TTC549 (cell line): ENCODE measurements around the gene COX7A1.

ENCODE experiments used
- FAIRE-seq: peaks from 2 replicates; lab custom pipeline; 2012; peaks lifted over from hg19 to GRCh38; lab: Jason Lieb, UNC

Gene COX7A1

DNA sequence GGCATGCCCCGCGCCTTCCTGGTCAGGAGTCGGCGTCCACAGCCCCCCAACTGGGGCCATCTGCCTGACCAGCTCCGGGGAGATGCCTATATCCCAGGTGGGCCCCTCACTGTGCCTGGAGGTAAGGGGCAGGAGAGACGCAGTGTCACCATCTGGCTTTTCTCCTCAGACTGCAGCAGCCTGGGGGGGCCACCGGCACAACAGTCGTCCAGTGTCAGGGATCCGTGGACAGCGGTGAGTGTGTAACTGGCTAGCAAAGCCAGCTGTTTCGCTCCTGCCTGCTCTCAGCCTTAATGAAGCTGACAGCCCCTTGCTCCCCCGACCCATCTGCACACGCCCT lies 41.1 kb downstream of the COX7A1 start:
- FAIRE-seq, result no peak

DNA sequence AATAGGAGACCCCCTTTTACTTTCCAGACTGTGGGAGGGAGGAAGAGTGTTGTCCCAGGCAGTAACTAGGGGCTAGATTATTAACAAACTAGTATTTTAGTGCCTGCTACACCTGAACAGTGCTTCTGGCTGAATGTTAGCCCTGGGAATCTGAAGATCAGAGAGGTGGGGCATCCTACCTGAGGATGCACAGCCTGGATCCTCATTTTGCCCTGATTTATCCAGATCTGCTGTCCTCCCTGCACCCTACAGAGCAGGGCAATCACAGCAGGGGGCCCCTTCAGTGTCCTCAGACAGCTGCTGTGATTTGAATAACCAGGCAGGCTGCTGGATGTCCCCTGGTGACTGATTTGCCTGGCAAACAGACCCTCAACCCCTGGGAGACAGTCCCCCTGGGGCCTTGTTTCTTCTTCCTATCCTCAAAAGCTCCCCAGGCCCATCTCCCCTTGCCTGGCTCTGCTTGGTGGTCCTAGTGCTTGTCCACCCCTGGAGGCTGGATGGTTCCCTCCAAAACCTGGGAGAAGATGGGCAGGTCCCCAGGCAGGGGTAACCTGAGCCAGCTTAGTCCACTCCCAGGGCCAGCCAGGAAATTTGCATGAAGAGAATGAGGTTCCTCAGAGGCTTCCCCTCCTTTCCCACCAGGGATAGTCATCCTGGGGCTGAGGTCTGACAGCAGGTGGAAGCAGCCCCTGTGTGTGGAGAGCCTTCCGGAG lies 41.6 kb downstream of the COX7A1 start, which contains the start of gene OVOL3:
OVOL3 (plus strand) TSS at position 657 of the 713 bp plus-strand sequence. CDS start 60 bp downstream, outside the sequence.
- FAIRE-seq, result no peak

DNA sequence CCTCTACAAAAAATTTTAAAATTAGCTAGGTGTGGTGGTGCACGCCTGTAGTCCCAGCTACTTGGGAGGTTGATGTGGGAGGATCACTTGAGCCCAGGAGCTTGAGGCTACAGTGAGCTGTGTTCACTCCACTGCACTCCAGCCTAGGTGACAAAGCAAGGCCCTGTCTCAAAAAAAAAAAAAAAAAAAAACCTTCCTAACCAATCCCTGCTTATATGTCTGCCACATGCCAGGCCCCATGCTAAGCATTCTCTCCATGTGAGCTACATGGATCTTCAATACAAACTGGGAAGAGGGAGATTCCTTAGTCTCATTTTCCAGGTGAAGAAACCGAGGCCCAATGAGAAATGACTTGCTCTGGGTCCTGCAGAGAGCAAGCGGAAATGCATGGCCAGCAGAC lies 43.6 kb downstream of the COX7A1 start:
- no peak for FAIRE-seq

DNA sequence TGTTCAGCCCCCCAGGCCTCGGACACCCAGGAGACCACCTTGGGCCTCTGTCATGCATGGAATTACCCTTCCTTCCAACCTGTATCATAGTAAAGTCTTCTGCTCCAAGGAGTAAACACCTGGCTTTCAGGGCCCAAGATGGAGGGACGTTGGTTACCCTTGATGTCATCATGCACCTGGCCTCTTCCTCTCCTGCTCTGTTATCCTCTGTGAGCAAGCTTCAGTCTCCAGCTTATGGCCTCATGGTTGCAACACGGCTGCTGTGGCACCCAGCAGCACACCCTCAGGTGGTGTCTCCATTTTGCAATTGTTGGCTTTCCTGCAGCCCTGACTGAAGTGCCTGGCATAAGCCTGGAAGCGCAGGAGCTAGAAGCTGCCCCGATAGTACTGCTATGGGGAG lies 45.3 kb downstream of the COX7A1 start:
- no peak for FAIRE-seq

DNA sequence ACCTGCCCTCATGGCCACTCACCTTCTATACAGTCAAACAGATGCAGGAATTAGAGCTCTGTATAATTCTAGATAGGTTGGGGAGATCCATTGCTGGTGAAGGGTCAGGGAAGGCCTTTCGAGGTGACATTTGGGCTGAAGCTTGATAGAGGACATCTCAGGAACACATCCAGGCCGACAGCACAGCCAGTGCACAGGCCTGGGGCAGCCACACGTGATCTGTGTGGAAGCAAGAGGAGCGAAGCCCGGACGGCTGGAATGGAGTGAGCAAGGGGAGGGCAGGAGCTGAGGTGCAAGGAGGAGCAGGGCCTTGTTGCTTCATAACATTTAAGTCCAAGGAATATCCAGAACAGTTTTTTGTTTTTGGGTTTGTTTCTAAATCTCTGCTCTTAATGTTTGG lies 45.8 kb downstream of the COX7A1 start:
- FAIRE-seq, result no peak

DNA sequence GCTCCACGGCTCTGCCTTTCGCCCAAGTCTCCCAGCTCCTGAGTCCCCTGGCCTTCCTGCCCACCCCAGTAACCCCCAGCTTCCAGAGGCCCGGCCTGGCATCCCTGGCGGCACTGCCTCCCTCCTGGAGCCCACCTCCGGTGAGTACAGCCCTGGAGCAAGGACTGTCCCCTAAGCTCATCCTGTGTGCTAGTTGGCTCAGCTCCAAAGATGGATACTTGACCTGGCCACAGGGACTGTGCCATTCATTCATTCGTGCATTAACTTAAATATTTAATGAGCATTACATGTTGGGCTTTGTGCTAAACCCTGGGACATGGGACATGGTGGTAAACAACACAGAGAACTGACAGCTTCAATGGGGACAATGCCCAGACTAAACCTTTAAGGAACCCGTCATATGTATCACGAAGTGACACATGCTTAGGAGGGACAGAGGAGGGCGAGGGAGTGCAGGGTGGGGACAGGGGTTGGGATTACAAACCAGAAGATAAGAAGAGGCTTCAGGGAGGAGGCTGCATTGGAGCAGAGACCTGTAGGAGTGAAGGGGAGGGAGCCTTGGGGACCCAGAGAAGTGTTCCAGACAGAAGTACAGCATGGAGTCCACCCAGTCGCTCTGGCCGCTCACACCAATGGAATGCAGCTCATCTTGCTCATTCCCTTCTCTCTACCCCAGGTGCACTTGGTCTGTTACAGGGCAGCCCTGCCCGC lies 48.2 kb downstream of the COX7A1 start:
- FAIRE-seq, result no peak

DNA sequence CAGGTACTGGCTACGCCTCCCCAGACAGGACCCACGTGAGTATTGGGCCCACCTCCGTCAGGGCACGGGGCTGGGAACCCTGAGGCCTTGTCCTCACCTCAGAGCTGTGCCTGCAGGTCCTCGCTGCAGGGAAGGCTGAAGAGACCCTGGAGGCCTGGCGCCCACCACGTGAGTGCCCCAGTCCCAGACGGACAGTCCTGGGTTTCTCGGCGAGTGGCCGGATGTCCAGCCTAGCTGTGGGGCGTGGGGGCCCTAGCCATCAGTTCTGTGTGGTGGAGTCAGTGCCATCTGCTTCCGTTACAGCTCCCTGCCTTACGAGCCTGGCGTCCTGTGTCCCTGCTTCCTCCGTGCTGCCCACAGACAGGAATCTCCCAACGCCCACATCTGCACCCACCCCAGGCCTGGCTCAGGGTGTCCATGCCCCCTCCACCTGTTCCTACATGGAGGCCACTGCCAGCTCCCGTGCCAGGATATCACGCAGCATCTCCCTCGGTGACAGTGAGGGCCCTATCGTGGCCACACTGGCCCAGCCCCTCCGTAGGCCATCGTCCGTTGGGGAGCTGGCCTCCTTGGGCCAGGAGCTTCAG lies 49.1 kb downstream of the COX7A1 start:
- no peak for FAIRE-seq

DNA sequence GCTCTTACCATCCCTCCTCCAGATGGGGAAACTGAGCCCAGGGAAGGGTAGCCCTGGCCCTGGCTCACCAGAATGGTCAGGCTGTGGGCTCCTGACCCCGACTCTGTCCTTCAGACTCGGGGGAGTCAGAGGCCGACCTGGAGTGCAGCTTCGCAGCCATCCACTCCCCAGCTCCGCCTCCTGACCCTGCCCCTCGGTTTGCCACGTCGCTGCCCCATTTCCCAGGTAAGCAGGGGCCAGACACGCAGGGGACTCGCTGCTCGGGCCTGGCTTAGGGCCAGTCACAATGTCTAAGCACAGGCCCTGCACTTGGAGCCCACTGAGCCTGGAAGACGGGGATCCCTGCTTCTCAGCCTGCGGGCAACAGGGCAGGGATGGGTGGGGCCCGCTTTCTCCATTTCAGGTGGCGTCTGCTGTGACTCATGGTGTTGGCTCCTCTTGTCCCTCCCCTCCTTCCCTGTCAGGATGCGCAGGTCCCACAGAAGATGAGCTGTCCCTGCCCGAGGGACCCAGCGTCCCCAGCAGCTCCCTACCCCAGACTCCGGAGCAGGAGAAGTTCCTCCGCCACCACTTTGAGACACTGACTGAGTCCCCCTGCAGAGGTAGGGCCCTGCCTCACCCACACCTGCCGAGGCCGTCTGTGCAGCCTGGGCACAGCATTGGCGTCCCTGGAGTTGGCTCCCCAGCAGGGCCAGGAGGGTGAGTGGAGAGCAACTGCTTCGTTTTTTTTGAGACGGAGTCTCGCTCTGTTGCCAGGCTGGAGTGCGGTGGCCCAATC lies 50.5 kb downstream of the COX7A1 start:
- FAIRE-seq, result no peak
